Stimulated activated CD4-positive, alpha-beta T cell treated with anti-CD3 and anti-CD28 coated beads, Interleukin-1b, Interleukin-23, amount 100 ng/mL, for 48 hours (primary cell): Measurements from ENCODE around the gene CDK8.
"Not testable (repeated sequence)": the region's sequence is repeated elsewhere in the genome, so short reads cannot be mapped to it uniquely, and the experiment has no call there.

Experiments
- DNase-seq: peaks from one replicate; pipeline ENCODE4 v3.0.0-alpha.2; 2020

Gene CDK8

DNA sequence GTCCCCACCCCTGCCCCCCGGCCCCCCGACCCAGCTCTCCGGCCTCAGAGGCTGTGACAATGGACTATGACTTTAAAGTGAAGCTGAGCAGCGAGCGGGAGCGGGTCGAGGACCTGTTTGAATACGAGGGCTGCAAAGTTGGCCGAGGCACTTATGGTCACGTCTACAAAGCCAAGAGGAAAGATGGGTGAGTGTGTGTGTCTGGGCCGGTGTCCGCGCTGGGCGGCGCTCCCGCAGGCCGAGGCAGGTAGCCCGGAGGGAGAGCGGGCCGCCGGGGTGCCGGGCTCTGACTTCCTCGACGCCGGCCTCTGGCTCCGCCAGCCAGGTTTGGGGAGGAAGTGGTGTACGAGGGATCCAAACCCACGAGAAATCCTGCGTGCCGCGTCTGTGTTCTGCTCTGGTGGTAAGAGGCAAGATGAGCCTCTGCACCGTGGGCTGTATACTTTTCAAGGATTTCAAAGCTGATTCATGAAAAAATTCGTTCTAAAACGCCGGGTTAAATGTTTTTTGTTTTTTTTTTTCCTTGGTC is 718 bp downstream of the CDK8 start:
- peak; percentile 41 for DNase-seq

DNA sequence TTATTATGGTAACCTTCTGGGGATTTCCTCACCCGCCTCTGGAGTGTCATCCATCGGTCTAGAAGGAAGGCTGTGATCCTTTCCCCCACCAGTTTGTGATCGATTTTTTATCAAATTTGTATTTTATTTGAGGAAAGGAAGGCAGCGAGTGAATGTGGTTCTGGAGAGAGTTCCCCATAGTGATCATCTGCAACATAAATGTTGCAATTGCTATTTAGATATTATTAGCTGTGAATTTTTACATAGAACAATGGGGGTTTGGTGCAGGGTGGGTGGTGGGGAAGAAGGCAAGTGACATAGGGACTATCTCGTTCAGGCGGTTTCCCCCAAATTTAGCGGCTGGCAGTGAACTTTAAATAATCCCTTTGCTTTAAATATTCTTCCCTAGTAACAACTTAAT is 1.2 kb downstream of the CDK8 start:
- DNase-seq, result no peak

DNA sequence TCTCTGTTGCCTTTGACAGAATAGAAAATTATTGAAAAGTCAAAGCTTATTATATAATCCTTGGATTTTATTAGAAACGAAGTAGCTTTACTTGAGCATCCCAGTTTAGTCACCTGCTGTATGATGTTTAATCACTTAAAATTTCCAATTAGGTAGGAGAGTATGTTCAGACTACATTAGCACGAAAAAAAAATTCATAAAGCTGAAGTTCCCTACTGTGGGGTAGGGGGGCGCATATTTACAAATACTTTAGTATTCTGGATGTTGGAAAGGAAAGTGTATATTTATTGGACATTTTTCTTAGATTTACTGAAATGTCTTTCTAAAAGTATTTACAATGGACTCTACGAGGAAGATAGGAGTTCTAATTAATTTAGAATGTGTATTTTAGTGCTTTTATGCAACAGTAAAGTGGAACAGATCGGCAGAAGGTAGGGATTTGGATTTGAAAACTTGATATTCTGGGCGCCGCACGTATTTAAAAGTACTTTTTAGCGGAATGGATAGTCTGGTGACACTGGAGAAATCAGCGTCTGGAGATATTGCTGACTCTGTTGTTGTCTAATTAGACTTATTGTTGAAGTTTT is 1.9 kb downstream of the CDK8 start:
- no peak for DNase-seq

DNA sequence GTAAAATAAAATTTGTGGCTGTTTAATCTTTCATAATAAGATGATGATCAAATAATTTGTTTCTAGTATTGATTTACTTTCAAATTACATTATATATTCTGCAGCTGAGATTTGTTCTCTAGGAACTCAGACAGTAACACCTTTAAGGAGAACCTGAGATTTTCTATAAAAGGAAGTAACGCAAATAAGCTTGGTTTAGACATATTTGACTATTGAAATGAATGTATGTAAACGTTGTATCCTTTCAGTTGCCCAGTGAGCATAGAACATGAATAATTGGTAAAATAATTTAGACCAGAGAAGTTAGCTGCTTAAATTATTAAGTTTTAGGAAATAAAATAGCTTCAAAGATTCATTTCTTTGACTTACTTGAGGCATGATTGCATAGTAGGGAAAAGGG is 3.1 kb downstream of the CDK8 start:
- DNase-seq, result no peak

DNA sequence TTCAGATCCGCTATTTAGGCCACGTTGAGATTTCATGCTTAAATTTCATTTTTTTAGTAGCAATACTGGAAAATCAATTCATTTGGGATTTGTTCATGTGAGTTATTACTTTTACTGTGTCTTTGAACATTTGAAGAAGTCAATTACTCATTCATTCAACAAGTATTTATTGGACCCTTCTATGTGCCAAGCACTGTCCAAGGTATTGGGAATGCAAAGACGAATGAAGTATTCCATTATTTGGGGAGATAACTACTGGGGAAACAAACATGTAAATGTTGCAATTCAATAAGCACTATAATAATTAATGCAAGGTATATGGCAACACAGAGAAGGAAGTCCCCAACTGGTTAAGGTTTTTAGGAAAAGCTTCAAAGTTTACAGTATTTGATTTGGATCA is 5.7 kb downstream of the CDK8 start:
- DNase-seq, result no peak

DNA sequence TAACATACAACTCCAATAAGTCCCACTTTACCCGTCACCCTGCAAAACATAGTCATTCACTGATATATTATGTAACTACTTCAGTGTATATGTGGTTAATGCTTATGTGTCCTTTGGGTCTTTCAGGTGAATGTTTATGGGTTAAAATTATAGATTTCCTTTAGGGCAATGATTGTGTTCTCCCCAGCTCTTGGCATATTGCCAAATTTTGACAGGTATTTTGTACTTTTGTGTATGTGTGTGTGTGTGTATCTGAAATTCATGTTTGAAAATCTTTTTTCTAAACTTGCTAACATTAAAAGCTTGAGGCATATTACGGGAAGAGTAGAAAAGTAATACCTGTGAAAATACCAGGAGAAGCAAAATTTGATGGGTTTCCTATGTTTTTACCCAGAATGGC is 8.2 kb downstream of the CDK8 start:
- no peak for DNase-seq

DNA sequence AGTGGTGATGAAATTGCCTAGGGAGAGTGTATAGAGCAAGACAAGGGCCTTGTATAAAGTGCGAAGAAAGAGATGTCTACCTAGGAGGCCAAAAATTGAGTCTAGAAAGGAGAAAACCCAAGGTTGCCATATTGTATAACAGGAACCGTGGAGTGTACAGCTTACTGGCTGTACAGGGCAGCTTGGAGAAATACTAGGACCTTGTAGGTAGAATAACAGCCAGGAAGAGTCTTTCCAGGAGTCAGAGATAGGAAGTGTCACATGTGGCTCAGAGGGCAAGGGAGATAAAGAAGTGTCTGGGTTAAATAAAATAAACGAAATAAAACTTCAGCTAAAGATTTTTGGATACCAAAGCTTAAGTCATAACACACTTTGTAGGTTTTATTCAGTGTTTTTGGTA is 12.4 kb downstream of the CDK8 start:
- no peak for DNase-seq

DNA sequence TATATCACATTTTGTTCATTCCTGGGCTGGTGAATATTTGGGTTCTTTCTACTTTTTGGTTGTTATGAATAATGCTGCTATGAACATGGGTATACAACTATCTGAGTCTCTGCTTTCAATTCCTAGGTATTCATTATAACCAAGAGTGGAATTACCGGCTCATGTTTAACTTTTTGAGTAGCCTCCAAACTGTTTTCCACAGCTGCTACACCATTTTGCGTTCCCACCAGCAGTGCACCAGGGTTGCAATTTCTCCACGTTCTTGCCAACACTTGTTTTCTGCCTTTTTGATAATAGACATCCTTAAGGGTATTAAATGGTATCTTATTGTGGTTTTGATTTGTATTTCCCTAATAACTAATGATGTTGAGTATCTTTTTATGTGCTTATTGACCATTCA is 16.8 kb downstream of the CDK8 start:
- no peak for DNase-seq

DNA sequence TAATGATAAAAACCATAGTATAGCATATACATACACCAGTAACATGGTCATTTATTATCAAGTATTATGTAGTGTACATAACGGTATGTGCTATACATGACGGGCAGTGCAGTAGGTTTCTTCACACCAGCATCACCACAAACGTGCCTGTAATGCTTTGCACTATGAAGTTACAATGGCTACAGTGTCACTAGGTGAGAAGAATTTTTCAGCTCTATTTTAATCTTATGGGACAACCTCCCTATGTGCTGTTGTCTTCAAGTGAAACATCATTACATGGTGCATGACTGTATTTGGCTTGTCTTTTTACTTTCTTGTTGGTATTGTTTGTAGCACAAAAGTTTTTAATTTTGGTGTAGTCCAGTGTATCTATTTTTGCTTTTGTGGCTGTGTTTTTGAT is 18.7 kb downstream of the CDK8 start:
- DNase-seq, result no peak

DNA sequence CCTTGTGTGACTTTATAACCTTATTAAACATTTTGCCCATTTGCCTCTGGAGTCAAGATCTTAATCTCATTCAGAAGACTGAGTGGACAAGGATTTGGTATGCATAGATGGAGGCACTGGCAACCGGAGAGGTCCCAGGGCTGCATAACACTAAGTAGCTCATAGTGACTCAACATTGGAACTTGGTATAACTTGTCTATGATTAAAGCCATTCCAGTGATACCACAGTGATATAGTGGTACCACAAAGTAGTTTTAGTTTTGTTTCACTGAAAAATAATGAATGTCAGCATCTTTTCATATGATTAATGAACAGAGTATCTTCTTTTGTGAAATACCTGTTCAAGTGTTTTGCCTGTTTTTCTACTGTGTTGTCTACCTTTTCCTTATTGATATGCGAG is 26.4 kb downstream of the CDK8 start:
- DNase-seq, result no peak

DNA sequence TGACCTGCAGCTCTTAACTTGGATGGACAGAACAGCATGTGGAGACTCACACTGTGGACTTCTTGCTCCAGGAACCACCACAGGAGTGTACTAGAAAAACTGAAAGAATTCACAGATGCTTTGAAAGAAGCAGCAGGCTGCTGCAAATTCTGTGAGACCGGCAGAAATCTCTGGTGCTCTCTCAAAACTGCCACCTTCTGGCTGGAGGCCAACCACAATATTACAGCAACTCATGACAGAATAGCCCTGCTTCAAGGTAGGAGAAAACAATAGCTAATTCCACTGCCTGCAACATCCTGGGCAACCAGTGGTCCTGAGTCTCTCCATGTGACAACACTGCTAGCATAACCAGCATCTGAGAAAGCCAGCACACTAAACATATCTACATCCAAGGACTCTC is 26.9 kb downstream of the CDK8 start:
- no peak for DNase-seq

DNA sequence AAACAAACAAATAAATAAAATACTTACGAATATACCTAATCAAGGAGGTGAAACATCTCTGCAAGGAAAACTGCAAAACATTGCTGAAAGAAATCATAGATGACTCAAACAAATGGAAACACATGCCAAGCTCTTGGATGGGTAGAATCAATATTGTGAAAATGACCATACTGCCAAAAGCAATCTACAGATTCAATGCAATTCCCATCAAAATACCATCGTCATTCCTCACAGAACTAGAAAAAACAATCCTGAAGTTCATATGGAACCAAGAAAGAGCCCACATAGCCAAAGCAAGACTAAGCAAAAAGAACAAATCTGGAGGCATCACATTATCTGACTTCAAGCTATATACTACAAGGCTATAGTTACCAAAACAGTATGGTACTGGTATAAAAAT is 32.0 kb downstream of the CDK8 start:
- DNase-seq, result not testable (repeated sequence)

DNA sequence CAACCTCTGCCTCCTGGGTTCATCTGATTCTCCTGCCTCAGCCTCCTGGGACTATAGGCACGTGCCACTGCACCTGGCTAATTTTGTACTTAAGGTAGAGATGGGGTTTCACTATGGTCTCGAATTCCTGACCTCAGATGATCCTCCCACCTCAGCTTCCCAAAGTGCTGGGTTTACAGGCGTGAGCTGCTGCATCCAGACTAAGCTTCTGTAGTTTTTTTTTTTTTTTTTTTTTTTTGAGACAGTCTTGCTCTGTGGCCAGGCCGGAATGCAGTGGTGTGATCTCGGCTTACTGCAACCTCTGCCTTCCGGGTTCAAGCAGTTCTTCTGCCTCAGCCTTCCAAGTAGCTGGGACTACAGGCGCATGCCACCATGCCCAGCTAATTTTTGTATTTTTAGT is 34.9 kb downstream of the CDK8 start:
- DNase-seq, result not testable (repeated sequence)

DNA sequence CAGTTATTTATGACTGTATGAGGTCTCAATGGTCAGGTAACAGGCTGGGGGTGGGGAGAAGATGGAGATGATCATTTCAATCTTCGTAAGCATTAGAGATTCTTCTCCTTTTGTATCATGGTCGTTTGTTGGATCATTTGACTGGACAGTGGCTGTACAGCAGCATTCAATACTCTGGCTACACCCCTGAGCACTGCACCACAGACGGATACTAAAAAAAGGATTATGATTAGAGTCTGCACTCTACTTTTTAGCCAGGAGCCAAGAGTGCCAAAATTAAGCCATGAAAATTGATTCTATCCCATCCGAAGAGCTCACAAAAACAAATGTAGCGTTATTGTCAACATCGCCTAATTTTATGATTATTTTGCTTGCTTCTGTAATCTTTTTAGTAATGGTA is 41.9 kb downstream of the CDK8 start:
- no peak for DNase-seq

DNA sequence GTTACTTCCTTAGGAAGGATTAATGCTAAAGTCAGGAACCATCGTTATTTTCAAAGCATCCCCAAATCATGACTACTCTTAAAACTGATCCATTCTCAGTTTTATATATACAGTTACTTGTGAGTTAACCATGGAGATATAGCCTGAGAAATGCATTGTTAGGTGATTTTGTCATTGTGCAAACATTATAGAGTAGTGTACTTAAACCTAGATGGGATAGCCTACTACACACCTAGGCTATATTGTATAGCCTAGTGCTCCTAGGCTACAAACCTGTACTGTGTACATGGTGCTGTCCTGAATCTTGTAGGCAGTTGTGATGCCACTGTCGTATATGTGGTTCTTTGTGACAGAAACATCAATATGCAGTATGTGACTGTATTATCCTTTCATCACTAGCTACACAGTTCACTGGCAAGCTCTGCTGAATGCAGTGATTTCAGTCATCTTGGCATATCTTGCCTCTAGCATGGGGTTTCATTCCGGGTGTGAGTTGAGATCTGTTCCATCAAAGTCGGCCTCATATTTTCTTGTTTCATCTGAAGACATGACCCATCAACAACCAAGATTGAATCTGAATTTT is 45.3 kb downstream of the CDK8 start:
- no peak for DNase-seq

DNA sequence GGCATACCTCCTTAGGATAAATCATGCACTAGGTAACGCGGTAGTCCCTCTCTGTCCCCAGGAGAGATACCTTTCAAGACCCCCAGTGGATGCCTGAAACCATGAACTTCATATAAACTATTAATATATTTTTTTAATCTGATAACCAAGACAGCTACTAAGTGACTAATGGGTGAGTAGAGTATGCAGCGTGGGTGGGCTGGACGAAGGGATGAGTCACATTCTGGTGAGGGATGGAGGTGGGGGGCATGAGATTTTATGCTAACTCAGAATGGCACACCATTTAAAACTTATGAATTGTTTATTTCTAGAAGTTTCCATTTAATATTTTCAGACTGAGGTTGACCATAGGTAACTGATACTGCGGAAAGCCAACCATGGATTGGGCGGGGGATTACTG is 46.2 kb downstream of the CDK8 start:
- no peak for DNase-seq

DNA sequence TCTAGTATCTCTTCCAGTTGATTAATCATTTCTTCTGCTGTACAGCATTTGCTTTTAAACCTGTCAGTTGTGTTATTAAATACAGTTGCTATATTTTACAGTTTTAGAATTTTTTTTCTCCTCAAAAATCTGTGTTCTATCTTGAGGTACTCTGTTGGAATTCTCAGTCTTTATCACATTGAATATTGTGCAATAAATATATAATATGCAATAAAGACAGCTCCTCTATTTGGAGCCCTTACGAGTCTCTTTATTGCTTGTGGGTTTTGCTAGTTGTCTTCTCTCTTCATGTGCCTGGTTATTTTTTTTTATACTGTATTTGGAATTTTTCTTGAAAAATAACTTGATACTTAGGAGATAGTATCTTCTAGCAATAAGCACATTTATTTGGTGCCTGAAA is 51.7 kb downstream of the CDK8 start:
- no peak for DNase-seq

DNA sequence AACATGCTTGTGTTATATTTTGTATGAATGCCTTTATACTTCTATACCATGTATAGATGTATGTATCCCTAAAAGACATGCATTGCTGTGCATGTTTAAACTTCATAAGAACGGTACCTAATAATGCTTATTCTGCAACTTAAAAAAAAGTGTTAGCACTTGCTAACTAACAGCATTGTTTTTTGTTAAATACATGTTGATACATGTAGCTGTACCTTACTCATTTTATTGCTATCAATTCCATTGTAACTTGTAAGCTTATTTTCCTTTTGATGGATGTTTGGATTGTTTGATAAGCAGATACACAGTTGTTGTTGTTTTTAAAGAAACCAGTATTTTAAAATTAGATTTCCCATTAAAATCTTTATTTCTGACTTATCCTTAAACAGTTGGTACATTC is 53.8 kb downstream of the CDK8 start:
- DNase-seq, result no peak

DNA sequence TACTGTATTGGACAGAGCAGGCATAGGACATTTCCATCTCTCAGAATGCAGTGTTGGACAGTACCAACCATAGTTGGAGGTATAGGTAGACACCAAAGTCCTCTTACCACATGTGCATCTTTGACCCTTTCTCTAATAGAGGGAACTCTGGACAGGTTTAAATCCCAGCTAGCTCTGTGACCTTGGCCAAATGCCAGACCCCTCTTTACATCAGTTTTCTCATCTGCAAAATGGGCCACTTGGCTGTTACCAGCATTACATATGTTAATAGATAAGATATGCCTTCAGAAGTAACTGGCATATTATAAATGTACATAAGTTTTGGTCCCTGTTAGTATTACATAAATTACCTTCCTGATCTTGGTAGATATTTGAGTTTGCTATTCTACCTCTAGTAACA is 54.3 kb downstream of the CDK8 start:
- no peak for DNase-seq

DNA sequence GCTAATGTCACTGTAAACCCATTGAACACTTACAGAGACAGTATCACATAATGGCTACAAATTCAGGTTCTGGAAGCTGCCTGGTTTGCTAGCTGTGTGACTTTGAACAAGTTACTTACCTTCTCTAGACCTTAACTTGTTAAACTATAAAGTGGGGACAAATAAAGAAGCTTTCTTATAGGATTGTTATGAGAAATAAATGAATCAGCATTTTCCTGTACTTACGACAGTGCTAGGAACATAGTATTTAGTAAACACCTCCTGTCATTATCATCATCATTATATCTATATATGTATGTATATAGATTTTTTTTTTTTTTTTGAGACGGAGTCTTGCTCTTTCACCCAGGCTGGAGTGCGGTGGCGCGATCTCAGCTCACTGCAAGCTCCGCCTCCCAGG is 54.9 kb downstream of the CDK8 start:
- DNase-seq, result no peak

DNA sequence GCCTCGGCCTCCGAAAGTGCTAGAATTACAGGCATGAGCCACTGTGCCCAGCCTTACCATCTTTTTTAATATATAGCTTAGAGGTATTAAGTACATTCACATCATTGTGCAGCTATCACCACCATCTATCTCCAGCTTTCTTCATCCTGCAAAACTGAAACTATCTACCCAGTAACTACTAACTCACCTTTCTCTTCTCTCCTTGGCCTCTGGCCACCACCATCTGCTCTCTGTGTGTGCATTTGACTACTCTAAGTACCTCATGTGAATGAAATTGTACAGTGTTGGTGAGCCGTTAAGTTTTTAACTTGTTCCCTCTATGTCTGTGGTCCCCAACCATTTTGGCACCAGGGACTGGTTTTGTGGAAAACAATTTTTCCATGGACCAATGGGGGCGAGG is 56.1 kb downstream of the CDK8 start:
- DNase-seq, result no peak

DNA sequence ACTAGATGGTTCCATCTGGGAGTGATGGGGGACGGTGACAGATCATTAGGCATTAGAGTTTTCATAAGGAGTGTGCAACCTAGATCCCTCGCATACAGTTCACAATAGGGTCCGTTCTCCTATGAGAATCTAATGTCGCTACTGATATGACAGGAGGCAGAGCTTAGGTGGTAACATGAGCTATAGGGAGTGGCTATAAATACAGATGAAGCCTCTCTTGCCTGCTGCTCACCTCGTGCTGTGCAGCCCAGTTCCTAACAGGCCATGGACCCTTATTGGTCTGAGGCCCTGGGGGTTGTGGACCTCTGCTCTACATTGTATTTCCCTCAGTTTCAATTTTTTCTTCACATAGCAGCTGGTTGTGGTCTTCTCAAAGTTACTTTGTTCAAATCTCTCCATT is 56.5 kb downstream of the CDK8 start:
- no peak for DNase-seq

DNA sequence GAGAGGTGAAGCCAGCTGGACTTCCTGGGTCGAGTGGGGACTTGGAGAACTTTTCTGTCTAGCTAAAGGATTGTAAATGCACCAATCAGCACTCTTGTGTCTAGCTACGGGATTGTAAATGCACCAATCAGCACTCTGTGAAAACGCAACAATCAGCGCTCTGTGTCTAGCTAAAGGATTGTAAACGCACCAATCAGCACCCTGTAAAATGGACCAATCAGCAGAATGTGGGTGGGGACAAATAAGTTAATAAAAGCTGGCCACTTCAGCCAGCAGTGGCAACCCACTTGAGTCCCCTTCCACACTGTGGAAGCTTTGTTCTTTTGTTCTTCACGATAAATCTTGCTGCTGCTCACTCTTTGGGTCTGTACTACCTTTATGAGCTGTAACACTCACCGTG is 58.1 kb downstream of the CDK8 start:
- not testable (repeated sequence) for DNase-seq

DNA sequence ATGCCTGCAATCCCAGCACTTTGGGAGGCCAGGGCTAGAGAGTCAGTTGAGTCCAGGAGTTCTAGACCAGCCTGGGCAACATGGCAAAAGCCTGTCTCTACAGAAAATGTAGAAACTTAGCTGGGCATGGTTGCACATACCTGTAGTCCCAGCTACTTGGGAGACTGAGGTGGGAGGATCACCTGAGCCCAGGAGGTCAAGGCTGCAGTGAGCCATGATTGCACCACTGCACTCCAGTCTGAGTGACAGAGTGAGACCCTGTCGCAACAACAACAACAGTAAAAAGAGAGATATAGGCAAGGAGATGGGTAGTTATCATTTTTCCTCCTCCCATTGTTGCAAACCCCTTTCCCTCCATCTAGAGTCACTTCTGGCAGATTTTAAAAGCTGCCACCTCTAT is 62.2 kb downstream of the CDK8 start:
- not testable (repeated sequence) for DNase-seq

DNA sequence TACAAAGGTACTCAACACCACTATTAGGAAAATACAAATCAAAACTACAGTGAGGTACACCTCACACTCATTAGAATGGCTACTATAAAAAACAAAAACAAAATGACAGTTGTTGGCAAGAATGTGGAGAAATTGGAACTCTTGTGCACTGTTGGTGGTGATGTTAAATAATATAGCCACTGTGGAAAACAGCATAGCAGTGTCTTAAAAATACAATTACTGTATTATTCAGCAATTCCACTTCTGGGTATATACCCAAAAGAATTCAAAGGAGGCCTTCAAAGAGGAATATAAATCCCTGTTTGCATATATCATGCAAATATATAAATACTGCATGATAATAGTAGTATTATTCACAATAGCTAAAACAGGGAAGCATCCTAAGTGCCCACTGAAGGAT is 66.8 kb downstream of the CDK8 start:
- no peak for DNase-seq
